ENCODE results near the gene UGT1A4. TPM values are rescaled to one million over a fixed set of nuclear protein-coding genes. Genes with fewer than 3 reads are reported as not detected.

Gene UGT1A4
- total and polyA plus RNA-seq, 10 of the 15 experiments (the other 5 are each of a cell fraction or from before 2014, with no cell fraction given), result not detected

DNA sequence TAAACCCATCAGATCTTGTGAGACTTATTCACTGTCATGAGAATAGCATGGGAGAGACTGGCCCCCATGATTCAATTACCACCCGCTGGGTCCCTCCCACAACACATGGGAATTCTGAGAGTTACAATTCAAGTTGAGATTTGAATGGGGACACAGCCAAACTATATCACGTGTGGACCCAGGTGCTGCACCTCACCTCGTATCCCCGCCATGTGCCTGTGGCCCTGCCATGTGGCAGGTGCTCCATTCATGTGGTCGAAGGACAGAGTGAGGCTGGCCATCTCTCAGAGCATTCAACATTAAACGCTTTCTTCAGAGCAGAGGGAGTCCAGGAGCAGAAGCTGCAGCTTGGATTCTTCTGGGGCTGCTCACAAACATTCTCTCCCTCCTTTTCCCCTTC, 91.8 kb downstream of the UGT1A4 start (continued):
- no peak for TF ChIP-seq GABPA (IDR thresholded peaks at IDR 0.05; ENCODE audit: low read depth)
- TF ChIP-seq BCL3 (IDR thresholded peaks at IDR 0.05; ENCODE audit: borderline replicate concordance, insufficient read depth, low read depth, low read length, poor library complexity, severe bottlenecking), result no peak

DNA sequence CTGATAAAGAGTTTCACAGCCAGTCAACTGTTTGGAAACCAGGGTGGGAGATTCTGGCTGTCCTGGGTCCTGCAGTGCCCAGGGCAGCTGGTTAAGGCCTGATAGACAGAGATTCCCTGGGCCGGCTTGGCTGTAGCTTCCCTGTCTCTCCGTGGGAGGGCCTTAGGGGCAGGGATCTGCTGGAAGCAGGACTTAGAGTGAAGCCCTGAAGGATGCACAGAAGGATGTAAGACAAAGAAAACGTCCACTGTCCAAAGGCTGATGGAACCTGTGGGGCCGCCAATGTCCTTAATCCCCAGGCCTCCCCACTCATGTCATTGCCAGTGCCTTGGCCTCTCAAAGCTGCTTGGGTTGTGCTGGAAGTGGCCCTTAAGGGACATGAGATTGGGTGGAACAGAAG, 92.6 kb downstream of the UGT1A4 start:
- no peak for ATAC-seq
- Histone ChIP-seq H3K4me3 (no peak overlapping the region), H2AFZ (ENCODE audit: control insufficient read depth, low read depth, low read length) (no peak overlapping the region), H3K27ac (ENCODE audit: control insufficient read depth, insufficient read depth) (no peak overlapping the region), H3K79me2 (ENCODE audit: control insufficient read depth, insufficient read depth, low read length) (no peaks in the 10 kb centered on the region), H3K4me2 (ENCODE audit: control insufficient read depth, insufficient read depth) (no peak overlapping the region), H3K4me1 (ENCODE audit: control insufficient read depth, insufficient read depth, low read length) (no peaks in the 10 kb centered on the region), H3K9me3 (replicated peaks; ENCODE audit: control insufficient read depth, insufficient read depth, low read length) (no peaks in the 10 kb centered on the region), H3K36me3 (ENCODE audit: control insufficient read depth in 2 of 2, insufficient read depth in 2 of 2, low read length in 1 of 2) (no peaks in the 10 kb centered on the region), H3K9ac (ENCODE audit: control insufficient read depth, insufficient read depth, low read length) (no peak overlapping the region), H3K27me3 (replicated peaks in 1 of 2; ENCODE audit: control insufficient read depth in 2 of 2, insufficient read depth in 2 of 2, low read length in 1 of 2) (no peaks in the 10 kb centered on the region; a peak in 2 of 4 replicates), H4K20me1 (ENCODE audit: control insufficient read depth, insufficient read depth) (no peaks in the 10 kb centered on the region)
- in situ Hi-C loops (cut with MboI), result no loop called here
- TF ChIP-seq TCF7 (IDR thresholded peaks at IDR 0.05; ENCODE audit: borderline replicate concordance), result no peak
- no peak for TF ChIP-seq STAT1 (conservative IDR thresholded peaks at IDR 0.05)
- TF ChIP-seq GABPA (IDR thresholded peaks at IDR 0.05; ENCODE audit: low read depth), result no peak
- no peak for TF ChIP-seq SIN3A (IDR thresholded peaks at IDR 0.05; ENCODE audit: low read depth, low read length)
- TF ChIP-seq EZH2 (IDR thresholded peaks at IDR 0.05; ENCODE audit: borderline replicate concordance, control insufficient read depth, low read depth, low read length), result no peak
- TF ChIP-seq ZSCAN29 (IDR thresholded peaks at IDR 0.05), result no peak
- TF ChIP-seq SMAD5 (IDR thresholded peaks at IDR 0.05; ENCODE audit: low read depth), result no peak
- SMC1A ChIA-PET (ENCODE audit: uncharacterized antibody, unreplicated experiment), result no interaction called here
- WGBS (ENCODE audit: insufficient coverage, insufficient replicate concordance, low lambda C conversion rate, missing lambda C conversion rate), result 25% methylated on average over 4 of the region's 4 CpGs
- RAD21 ChIA-PET (ENCODE audit: unreplicated experiment), result no interaction called here
- POLR2A ChIA-PET, result interaction anchor here (0.6 kb wide), 1 partner anchor 70 kb away, joined by 3 read pairs; no protein-coding TSS in a partner anchor
- intact Hi-C loops (cut with micrococcal nuclease; ENCODE audit: unreplicated experiment), result no loop called here
- no TSS peak for BruUV-seq (replicated peaks)
- no peak for FAIRE-seq
- no peak for DNase-seq (ENCODE audit: low read depth, low spot score)
- CTCF ChIA-PET, result no interaction called here

Data from GM12878 (cell line).